H1 (cell line): Measurements from ENCODE around the gene HNRNPAB. TPM values are rescaled to one million over a fixed set of nuclear protein-coding genes. Genes with fewer than 3 reads are reported as not detected.
A peak's percentile ranks its signal among the peaks of the same experiment; 100 is the strongest.

Experiments
- CHD2 ChIP-seq: IDR thresholded peaks from 2 replicates; pipeline ENCODE4 v1.6.1; 2012; ENCODE audit warnings: low read length, improper control_type of control experiment
- CHD7 ChIP-seq: fragments of 300-600 bp; sonication (generic); IDR thresholded peaks from 2 replicates; pipeline ENCODE4 v1.7.1; 2012; ENCODE audit warnings: low read length, moderate library complexity, mild to moderate bottlenecking, inconsistent platforms; ENCODE audit not compliant: insufficient replicate concordance
- GABPA ChIP-seq: IDR thresholded peaks from 2 replicates; pipeline ENCODE4 v1.6.1; 2011; ENCODE audit warnings: mild to moderate bottlenecking, low read length, moderate library complexity, borderline replicate concordance; ENCODE audit not compliant: insufficient read depth
- HDAC6 ChIP-seq: IDR thresholded peaks from one replicate; pipeline ENCODE4 v1.7.1; 2012; ENCODE audit warnings: low read depth, mild to moderate bottlenecking, inconsistent platforms, low read length, moderate library complexity
- JUND ChIP-seq: IDR thresholded peaks from 2 replicates; pipeline ENCODE4 v1.6.1; 2011; ENCODE audit warnings: mild to moderate bottlenecking, improper control_type of control experiment, low read length
- NANOG ChIP-seq: IDR thresholded peaks from 2 replicates; pipeline ENCODE4 v1.6.1; 2011; ENCODE audit warnings: low read length, low read depth, mild to moderate bottlenecking, inconsistent platforms; ENCODE audit not compliant: insufficient read depth, poor library complexity, severe bottlenecking
- PHF8 ChIP-seq: fragments of 200-600 bp; sonication (generic); conservative IDR thresholded peaks from 2 replicates; pipeline ENCODE4 v1.7.1; 2012; ENCODE audit warnings: low read depth, mild to moderate bottlenecking, inconsistent platforms, low read length, moderate library complexity
- SAP30 ChIP-seq: fragments of 300-600 bp; sonication (generic); IDR thresholded peaks from 2 replicates; pipeline ENCODE4 v1.7.1; 2012; ENCODE audit warnings: low read length, moderate library complexity, mild to moderate bottlenecking, inconsistent platforms; ENCODE audit not compliant: insufficient read depth, insufficient replicate concordance
- SIX5 ChIP-seq: IDR thresholded peaks from 2 replicates; pipeline ENCODE4 v1.6.1; 2011; ENCODE audit warnings: mild to moderate bottlenecking, low read depth, low read length
- SRF ChIP-seq: IDR thresholded peaks from 2 replicates; pipeline ENCODE4 v1.6.1; 2011; ENCODE audit warnings: mild to moderate bottlenecking, low read depth, low read length, moderate library complexity
- TEAD4 ChIP-seq: IDR thresholded peaks from 2 replicates; pipeline ENCODE4 v1.6.1; 2012; ENCODE audit warnings: low read depth, low read length, inconsistent platforms, mixed read lengths
- polyA plus RNA-seq, 7 experiments: library from polyadenylated mRNA; depleted of rRNA in 3 of 7; stranded (reverse) in 5 of 7; unstranded in 2 of 7; fragments of >200 nt in 5 of 7; fragments of 200-250 nt in 2 of 7; gene quantifications; 1 replicate in 5 of 7; 2 replicates in 1 of 7; 4 replicates in 1 of 7; pipeline versions ENCODE4 v1.2.1 to v1.2.3, GENCODE V29; 2011 to 2013; ENCODE audit warnings: missing spikeins in 2 of 7, mixed read lengths in 2 of 7
- total RNA-seq: library from RNA; stranded (reverse); fragmentation: NEBNext Ultra II Directional; extraction: Animal tissue kit (Norgen Biotek cat#: 25700); gene quantifications from 2 replicates; pipeline ENCODE4 v1.2.1, GENCODE V29; 2021

HNRNPAB gene
- total and polyA plus RNA-seq, 2 of the 8 experiments (the other 6 are each of a cell fraction or from before 2014, with no cell fraction given): 373 to 563 TPM

- TF ChIP-seq JUND (no peak), SIX5 (no peak), TEAD4 (no peak), PHF8 (no peak), NANOG (no peak), SRF (no peak), GABPA (no peak), CHD2 (no peak), CHD7 (peak; percentile 3), HDAC6 (no peak), SAP30 (no peak)
These were observed 5.2 kb downstream of the HNRNPAB start (continued) for GRCh38 chr5:178209334-178210072.
